Right lung (tissue), 5 donors: ENCODE measurements around the gene MTARC2. TPM values are rescaled to one million over a fixed set of nuclear protein-coding genes. Genes with fewer than 3 reads are reported as not detected.

Experiments used
- DNase-seq, 2 donors: peaks; one replicate each; pipeline ENCODE4 v3.0.0-alpha.2; 2013
- polyA plus RNA-seq, 5 donors: library from polyadenylated mRNA; unstranded; fragments of 120-200 nt; gene quantifications; one replicate each; pipeline versions ENCODE4 v1.2.1 to v1.2.3, GENCODE V29; 2013; ENCODE audit warnings: inconsistent platforms in 1 of 5, low replicate concordance in 1 of 5; ENCODE audit not compliant: insufficient read length in 5 of 5, insufficient read depth in 1 of 5

Gene MTARC2
- polyA plus RNA-seq, 5 donors: 60.4 to 88.4 (median 77.4) TPM

- DNase-seq: no peak
Measured at GRCh38 chr1:220797553-220797952, 49.4 kb downstream of the MTARC2 start.

DNA sequence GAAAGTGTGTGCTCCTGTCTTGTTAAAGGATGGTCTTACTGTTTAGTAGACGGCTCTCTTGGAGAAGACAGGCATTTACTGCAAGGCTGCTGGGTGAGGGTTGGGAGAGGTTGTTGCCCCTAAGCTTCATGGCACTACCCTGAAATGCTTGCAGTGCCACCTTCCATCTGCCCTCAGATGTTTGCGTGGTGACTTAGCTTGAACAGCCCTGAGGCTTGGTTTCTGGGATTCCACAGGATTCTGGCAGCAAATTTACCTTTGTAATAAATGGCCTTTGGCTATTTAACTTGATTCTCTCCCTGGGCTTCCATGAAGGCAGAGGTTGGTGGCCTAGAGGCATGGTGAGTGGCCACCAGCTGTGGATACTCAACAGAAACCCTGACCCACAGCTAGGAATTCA is 50.2 kb downstream of the MTARC2 start:
- no peak for DNase-seq

- no peak for DNase-seq
Measured at GRCh38 chr1:220800262-220800661, 52.1 kb downstream of the MTARC2 start.

- no peak for DNase-seq
Measured at GRCh38 chr1:220803401-220804201, 55.5 kb downstream of the MTARC2 start.

- DNase-seq: no peak
Measured at GRCh38 chr1:220804202-220804586, 56.1 kb downstream of the MTARC2 start.

DNA sequence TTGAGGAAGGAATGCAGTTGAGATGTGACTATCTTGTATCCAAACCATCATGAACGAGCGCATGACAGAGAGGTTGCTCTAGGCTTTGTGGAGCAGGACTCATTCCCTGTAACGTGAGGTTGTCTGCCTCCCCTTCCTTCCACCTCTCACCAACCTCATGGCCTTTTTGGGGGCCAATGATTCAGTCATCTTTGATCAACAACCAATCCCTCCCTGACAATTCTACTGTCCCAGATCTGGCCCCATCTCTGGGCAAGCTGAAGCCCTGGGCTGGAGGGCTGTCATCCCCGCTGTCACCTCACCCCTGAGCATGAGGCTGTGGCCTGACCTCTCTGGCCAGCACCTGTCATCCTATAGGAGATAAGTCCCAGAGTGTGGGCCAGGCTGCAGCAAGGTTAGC is 58.3 kb downstream of the MTARC2 start:
- no peak for DNase-seq

GRCh38 chr1:220807726-220808125 is 59.6 kb downstream of the MTARC2 start:
- DNase-seq: no peak

GRCh38 chr1:220808345-220809186 is 60.4 kb downstream of the MTARC2 start:
- DNase-seq: no peak

GRCh38 chr1:220809187-220809550 is 61.0 kb downstream of the MTARC2 start:
- no peak for DNase-seq

GRCh38 chr1:220809704-220810103 is 61.6 kb downstream of the MTARC2 start:
- no peak for DNase-seq

DNA sequence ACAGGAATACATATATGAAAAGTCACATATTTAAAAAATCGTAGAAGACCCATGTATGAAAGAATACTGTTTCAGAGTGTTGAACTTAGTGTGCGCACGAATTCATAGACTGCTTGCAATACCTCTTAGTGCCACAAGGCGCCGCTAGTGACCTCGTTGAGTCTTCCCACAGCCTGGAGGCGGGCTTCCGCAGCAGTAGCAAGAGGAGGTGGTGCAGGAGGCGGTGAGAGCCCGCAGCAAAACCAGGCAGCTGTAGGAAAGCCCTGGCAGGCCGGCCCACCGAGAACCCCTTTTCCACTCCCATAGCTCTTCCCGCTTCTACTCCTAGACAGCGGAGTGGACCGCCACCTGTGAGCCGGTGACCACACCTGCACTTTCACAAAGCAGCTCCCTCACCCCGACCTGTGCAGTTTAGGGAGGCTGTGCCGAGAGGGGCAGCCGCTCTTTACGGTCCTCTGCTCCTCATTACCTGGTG is 62.1 kb downstream of the MTARC2 start:
- peak; percentile 73 to 81 for DNase-seq

- no peak for DNase-seq
Measured at GRCh38 chr1:220810963-220811362, 62.8 kb downstream of the MTARC2 start.

- DNase-seq: no peak
Measured at GRCh38 chr1:220811695-220812094, 63.6 kb downstream of the MTARC2 start.

DNA sequence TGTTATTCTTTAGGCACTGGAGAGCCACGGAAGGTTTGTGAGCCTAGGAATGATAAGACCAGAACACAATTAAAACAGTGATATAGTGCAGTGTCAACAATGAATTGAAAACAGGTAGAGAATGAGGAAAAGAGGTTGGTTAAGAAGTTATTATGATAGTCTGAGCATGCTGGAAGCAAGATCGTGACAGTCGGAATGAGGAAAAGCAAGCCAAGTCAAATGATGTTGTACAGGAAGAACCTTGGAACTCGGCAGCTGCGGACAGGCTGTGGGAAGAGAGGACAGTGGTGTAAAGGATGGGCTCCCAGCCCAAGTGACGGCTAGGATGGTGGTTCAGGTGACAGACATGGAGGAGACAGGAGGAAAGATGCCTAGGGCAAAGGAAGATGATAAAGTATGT is 64.2 kb downstream of the MTARC2 start:
- DNase-seq: no peak

DNA sequence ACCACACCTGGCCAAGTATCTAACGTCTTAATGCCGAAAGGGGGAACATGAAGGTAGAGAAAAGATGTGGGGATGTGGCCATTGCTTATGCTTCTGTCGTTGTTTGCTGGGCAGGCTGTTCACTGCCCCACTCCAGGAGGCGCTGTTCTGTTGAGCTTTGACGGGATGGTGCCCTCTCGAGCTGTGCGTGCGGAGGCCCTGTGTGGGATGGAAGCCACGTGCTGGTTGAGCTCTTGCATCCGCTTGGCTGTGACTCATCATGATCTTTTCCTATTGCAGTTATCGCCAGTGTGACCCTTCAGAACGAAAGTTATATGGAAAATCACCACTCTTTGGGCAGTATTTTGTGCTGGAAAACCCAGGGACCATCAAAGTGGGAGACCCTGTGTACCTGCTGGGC is 64.9 kb downstream of the MTARC2 start:
- DNase-seq: no peak

DNA sequence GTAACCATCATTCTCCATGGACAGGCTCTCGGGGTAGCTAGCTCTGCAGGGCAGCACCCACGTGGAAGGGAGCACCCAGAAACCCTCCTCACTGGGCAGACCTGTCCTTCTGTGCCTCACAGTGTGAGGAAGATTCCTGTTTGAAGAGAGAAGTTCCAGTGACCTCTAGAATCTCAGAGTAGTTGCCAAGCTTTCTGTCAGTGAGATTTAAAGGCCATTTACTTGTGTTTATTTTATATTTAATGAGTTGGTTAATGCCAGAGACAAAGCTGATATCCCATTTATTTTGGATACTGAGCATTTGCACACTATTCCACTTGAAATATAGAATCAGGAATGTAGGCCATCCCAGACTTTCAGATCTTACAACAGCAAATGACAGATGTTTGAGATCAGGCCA is 67.3 kb downstream of the MTARC2 start:
- DNase-seq: no peak

GRCh38 chr1:220817907-220818306 is 69.8 kb downstream of the MTARC2 start:
- no peak for DNase-seq

DNA sequence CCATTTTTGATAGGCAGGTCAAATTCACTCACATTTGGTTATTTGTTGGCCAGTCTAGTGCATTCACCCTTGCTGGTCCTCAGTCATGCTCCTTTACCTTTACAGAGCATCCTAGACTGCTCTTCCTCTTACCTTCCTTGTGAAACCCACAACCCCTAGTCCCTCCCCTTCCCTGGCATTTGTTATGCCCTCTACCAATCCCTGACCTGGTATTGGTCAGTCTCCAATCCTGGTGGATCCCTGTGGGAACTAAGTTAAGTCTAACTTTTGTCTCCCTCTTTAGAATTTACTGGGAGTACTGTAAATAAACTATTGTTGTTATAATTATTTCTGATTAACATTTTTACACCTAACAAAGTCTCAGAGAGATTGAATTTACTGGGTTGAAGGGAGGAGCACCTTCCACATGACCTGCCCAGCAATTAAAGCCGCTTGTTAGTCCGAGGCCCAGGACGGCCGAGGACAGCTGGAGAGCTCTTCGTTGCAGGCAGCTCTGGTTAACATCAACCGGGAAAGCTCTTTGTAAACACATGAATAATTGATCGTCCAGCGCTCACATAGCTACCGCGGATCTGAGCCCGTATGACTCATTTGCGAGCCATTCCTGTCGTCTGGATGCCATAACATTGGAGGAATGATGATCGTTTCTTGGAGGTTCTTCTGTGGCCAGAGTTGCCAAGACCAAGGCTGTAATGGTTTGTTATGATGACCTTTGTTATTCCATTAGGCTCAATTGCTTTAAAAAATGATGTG is 70.5 kb downstream of the MTARC2 start:
- peak; percentile 75 to 77 for DNase-seq

DNA sequence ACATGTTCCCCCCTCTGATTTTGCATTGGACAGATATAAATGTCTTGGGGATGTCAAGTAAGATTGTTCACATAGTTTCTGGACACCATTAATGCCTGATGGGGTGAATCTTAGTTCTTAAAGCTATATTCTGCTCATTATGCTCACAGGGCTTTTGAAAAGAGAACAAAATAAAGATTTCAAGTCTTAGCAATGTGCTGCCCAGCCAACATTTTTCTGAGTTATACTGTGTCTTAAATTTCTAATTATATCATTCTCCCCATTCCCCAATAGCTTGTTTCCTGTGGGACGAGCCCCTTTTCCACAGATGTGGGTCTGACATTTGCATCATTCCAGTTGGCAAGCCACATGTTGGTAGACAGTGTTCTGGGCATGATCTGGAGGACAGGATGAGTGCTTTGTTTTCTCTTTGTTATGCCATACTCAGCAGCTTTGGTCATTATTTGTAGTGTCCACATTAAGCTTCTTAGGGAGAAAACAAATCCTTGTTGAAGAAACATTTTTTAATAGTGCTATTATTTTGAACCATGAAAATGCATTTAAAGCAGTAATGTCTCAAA is 71.4 kb downstream of the MTARC2 start:
- no peak for DNase-seq

GRCh38 chr1:220824031-220824989 is 76.2 kb downstream of the MTARC2 start:
- DNase-seq: no peak
